H1 (cell line): ENCODE results near the gene GIT1.

ENCODE experiments used
- CEBPB ChIP-seq: IDR thresholded peaks from 2 replicates; pipeline ENCODE4 v1.6.1; 2012; ENCODE audit warnings: low read depth, low read length
- EZH2 ChIP-seq: fragments of 200-600 bp; sonication (generic); IDR thresholded peaks from 2 replicates; pipeline ENCODE4 v1.7.1; 2012; ENCODE audit warnings: low read depth, mild to moderate bottlenecking, moderate library complexity, low read length, inconsistent platforms; ENCODE audit not compliant: severe bottlenecking
- KDM1A ChIP-seq: fragments of 200-600, 300-600 bp; sonication (generic); IDR thresholded peaks from 2 replicates; pipeline ENCODE4 v1.7.1; 2016; ENCODE audit warnings: mild to moderate bottlenecking, low read length, borderline replicate concordance
- POLR2A ChIP-seq, 2 experiments: IDR thresholded peaks; 1 replicate in 1 of 2; 2 replicates in 1 of 2; pipeline ENCODE4 v1.6.1; 2011; ENCODE audit warnings: low read depth in 2 of 2, low read length in 2 of 2, mild to moderate bottlenecking in 2 of 2; ENCODE audit errors: control extremely low read depth in 1 of 2
- RAD21 ChIP-seq, 2 experiments: IDR thresholded peaks in 1 of 2; conservative IDR thresholded peaks in 1 of 2; 2 replicates each; pipeline ENCODE4 v1.6.1; 2011; ENCODE audit warnings: low read depth in 2 of 2, low read length in 2 of 2, improper control_type of control experiment in 1 of 2, inconsistent platforms in 1 of 2, mild to moderate bottlenecking in 1 of 2, moderate library complexity in 1 of 2
- RFX5 ChIP-seq: IDR thresholded peaks from 2 replicates; pipeline ENCODE4 v1.6.1; 2011; ENCODE audit warnings: low read depth, low read length, improper control_type of control experiment, borderline replicate concordance
- RNF2 ChIP-seq: fragments of 200-900, 300-1000 bp; sonication (generic); IDR thresholded peaks from 2 replicates; pipeline ENCODE4 v1.7.1; 2016; ENCODE audit warnings: borderline replicate concordance, low read depth, mild to moderate bottlenecking, antibody characterized with exemption, low read length; ENCODE audit not compliant: poor library complexity, severe bottlenecking; ENCODE audit errors: missing control alignments
- SAP30 ChIP-seq: fragments of 300-600 bp; sonication (generic); IDR thresholded peaks from 2 replicates; pipeline ENCODE4 v1.7.1; 2012; ENCODE audit warnings: low read length, moderate library complexity, mild to moderate bottlenecking, inconsistent platforms; ENCODE audit not compliant: insufficient read depth, insufficient replicate concordance
- SP4 ChIP-seq: IDR thresholded peaks from 2 replicates; pipeline ENCODE4 v1.6.1; 2012; ENCODE audit warnings: low read length, inconsistent platforms
- ZNF274 ChIP-seq: IDR thresholded peaks from 2 replicates; pipeline ENCODE4 v1.7.0; 2012; ENCODE audit warnings: low read length, borderline replicate concordance; ENCODE audit errors: extremely low read depth
- TF ChIP-seq, protein P1 (sequence below), 3 experiments: IDR thresholded peaks; 1 replicate in 2 of 3; 2 replicates in 1 of 3; pipeline versions ENCODE4 v1.5.1 to v1.6.1; 2011; ENCODE audit warnings: low read length in 3 of 3, mild to moderate bottlenecking in 3 of 3, inconsistent platforms in 2 of 3, low read depth in 1 of 3, moderate library complexity in 1 of 3; ENCODE audit not compliant: insufficient read depth in 1 of 3; ENCODE audit errors: control extremely low read depth in 1 of 3

DNA sequence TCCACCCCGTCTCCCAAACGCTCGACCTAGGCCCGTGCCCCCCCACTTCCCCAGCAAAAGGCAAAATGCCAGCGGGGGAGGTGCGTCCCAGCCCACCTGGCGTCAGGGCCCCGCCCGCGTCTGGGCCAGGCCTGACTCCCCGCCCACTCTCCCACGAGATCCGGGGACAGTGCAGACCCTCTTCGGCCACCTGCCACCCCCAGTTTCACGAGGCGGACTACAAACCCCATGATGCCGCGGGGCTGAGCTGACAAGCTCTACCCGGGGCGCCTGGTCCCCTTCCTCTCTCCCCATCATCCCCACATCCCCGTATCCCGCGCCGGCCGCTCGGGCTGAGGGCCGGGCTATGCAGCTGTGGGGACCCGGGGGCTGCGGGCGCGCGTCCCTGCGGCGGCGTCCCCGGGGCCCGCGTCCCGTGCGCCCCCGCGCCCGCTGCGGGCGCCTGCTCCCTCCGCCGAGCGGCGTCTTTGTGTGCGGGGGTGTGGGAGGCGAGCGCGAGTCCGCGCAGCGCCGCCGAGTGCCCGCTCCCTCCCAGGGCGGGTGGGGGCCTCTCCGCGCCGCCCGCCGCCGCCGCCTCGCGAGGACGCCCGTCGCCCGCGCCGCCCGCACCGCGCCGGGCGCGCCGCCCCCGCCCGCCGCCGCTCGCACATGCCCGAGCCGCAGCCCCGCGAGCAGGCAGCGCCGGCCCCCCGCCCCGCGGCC is 3.6 kb upstream of the GIT1 start, which contains the start of gene ANKRD13B:
- no peak for TF ChIP-seq CEBPB
- no peak for TF ChIP-seq RAD21 (IDR thresholded peaks at IDR 0.05 in 1 of 2, conservative IDR thresholded peaks at IDR 0.05 in 1 of 2; ENCODE audit: low read depth in 2 of 2, low read length in 2 of 2)
- TF ChIP-seq, protein P1, sequence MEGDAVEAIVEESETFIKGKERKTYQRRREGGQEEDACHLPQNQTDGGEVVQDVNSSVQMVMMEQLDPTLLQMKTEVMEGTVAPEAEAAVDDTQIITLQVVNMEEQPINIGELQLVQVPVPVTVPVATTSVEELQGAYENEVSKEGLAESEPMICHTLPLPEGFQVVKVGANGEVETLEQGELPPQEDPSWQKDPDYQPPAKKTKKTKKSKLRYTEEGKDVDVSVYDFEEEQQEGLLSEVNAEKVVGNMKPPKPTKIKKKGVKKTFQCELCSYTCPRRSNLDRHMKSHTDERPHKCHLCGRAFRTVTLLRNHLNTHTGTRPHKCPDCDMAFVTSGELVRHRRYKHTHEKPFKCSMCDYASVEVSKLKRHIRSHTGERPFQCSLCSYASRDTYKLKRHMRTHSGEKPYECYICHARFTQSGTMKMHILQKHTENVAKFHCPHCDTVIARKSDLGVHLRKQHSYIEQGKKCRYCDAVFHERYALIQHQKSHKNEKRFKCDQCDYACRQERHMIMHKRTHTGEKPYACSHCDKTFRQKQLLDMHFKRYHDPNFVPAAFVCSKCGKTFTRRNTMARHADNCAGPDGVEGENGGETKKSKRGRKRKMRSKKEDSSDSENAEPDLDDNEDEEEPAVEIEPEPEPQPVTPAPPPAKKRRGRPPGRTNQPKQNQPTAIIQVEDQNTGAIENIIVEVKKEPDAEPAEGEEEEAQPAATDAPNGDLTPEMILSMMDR (IDR thresholded peaks at IDR 0.05; ENCODE audit: control extremely low read depth in 1 of 3, insufficient read depth in 1 of 3, low read depth in 1 of 3, low read length in 3 of 3), result no peak
- no peak for TF ChIP-seq RFX5
- no peak for TF ChIP-seq RNF2
- no peak for TF ChIP-seq POLR2A (IDR thresholded peaks at IDR 0.05; ENCODE audit: control extremely low read depth in 1 of 2, low read depth in 2 of 2, low read length in 2 of 2)
- no peak for TF ChIP-seq EZH2
- TF ChIP-seq KDM1A, result no peak
- no peak for TF ChIP-seq SAP30
- no peak for TF ChIP-seq ZNF274
- no peak for TF ChIP-seq SP4
